Neutrophil (primary cell): ENCODE measurements around the gene CTNNA2.

ENCODE experiments used
- H3K27ac ChIP-seq: fragments of 200-600 bp; sonication (generic); 2 replicates; pipeline ENCODE4 v1.5.1; 2016; ENCODE audit warnings: mild to moderate bottlenecking, moderate library complexity
- H3K27me3 ChIP-seq: fragments of 200-600 bp; sonication (generic); 2 replicates; pipeline ENCODE4 v1.6.0; 2016; ENCODE audit warnings: mild to moderate bottlenecking
- H3K36me3 ChIP-seq: fragments of 200-600 bp; sonication (generic); 2 replicates; pipeline ENCODE4 v1.5.1; 2017
- H3K4me1 ChIP-seq, 2 experiments: fragments of 200-600 bp in 1 of 2; sonication (generic) in 1 of 2; 1 replicate in 1 of 2; 2 replicates in 1 of 2; pipeline versions ENCODE4 v1.5.1 to v1.6.1; 2013 to 2016; ENCODE audit warnings: low read depth in 1 of 2, low read length in 1 of 2, mild to moderate bottlenecking in 1 of 2, moderate library complexity in 1 of 2; ENCODE audit not compliant: control insufficient read depth in 1 of 2, insufficient read depth in 1 of 2
- H3K4me3 ChIP-seq, 2 experiments: fragments of 200-600 bp in 1 of 2; sonication (generic) in 1 of 2; 1 replicate in 1 of 2; 2 replicates in 1 of 2; pipeline ENCODE4 v1.5.1; 2013 to 2016; ENCODE audit warnings: low read depth in 1 of 2, low read length in 1 of 2, mild to moderate bottlenecking in 1 of 2, moderate library complexity in 1 of 2
- H3K9me3 ChIP-seq: fragments of 200-600 bp; sonication (generic); 2 replicates; pipeline ENCODE4 v1.5.1; 2016
- CTCF ChIP-seq: fragments of 200-600 bp; sonication (generic); IDR thresholded peaks from 2 replicates; pipeline ENCODE4 v1.5.1; 2016; ENCODE audit warnings: antibody characterized with exemption

CTNNA2 gene

GRCh38 chr2:79903222-79904000, 390.6 kb downstream of the CTNNA2 start:
- no peaks in the 10 kb centered on the region for H3K4me1 ChIP-seq
- H3K27ac ChIP-seq, result no peak overlapping the region
- TF ChIP-seq CTCF, result no peak

GRCh38 chr2:79906139-79906890, 393.5 kb downstream of the CTNNA2 start:
- no peaks in the 10 kb centered on the region for H3K36me3 ChIP-seq
- no peak overlapping the region for H3K4me3 ChIP-seq
- H3K27me3 ChIP-seq, result no peaks in the 10 kb centered on the region
- H3K4me1 ChIP-seq, result no peaks in the 10 kb centered on the region
- TF ChIP-seq CTCF, result no peak
- no peak overlapping the region for H3K27ac ChIP-seq
- H3K9me3 ChIP-seq, result no peaks in the 10 kb centered on the region

More at GRCh38 chr2:79903222-79904000, 390.6 kb downstream of the CTNNA2 start:
- no peaks in the 10 kb centered on the region for H3K36me3 ChIP-seq
- H3K4me3 ChIP-seq, result no peak overlapping the region
- H3K9me3 ChIP-seq, result no peaks in the 10 kb centered on the region
- no peaks in the 10 kb centered on the region for H3K27me3 ChIP-seq

GRCh38 chr2:79909521-79909920, 396.7 kb downstream of the CTNNA2 start:
- H3K27ac ChIP-seq, result no peak overlapping the region
- H3K27me3 ChIP-seq, result no peaks in the 10 kb centered on the region
- no peaks in the 10 kb centered on the region for H3K9me3 ChIP-seq
- no peak for TF ChIP-seq CTCF
- no peak overlapping the region for H3K4me3 ChIP-seq
- H3K4me1 ChIP-seq, result no peaks in the 10 kb centered on the region
- no peaks in the 10 kb centered on the region for H3K36me3 ChIP-seq

GRCh38 chr2:79910643-79911042, 397.8 kb downstream of the CTNNA2 start:
- Histone ChIP-seq H3K36me3 (no peaks in the 10 kb centered on the region), H3K27ac (no peak overlapping the region)
- TF ChIP-seq CTCF, result no peak

GRCh38 chr2:79915455-79915854, 402.6 kb downstream of the CTNNA2 start:
- H3K9me3 ChIP-seq, result no peaks in the 10 kb centered on the region
- H3K27ac ChIP-seq, result no peak overlapping the region
- TF ChIP-seq CTCF, result no peak
- H3K4me3 ChIP-seq, result no peak overlapping the region
- no peaks in the 10 kb centered on the region for H3K4me1 ChIP-seq
- no peaks in the 10 kb centered on the region for H3K36me3 ChIP-seq
- no peaks in the 10 kb centered on the region for H3K27me3 ChIP-seq

More at GRCh38 chr2:79910643-79911042, 397.8 kb downstream of the CTNNA2 start:
- Histone ChIP-seq H3K9me3 (no peaks in the 10 kb centered on the region), H3K4me3 (no peak overlapping the region), H3K4me1 (no peaks in the 10 kb centered on the region), H3K27me3 (no peaks in the 10 kb centered on the region)
